ENCODE data around the gene DNAH9. TPM values are rescaled to one million over a fixed set of nuclear protein-coding genes. Genes with fewer than 3 reads are reported as not detected.

DNAH9 gene
- polyA plus RNA-seq, 1 donor from 2014 or later: 2.0 TPM

DNA sequence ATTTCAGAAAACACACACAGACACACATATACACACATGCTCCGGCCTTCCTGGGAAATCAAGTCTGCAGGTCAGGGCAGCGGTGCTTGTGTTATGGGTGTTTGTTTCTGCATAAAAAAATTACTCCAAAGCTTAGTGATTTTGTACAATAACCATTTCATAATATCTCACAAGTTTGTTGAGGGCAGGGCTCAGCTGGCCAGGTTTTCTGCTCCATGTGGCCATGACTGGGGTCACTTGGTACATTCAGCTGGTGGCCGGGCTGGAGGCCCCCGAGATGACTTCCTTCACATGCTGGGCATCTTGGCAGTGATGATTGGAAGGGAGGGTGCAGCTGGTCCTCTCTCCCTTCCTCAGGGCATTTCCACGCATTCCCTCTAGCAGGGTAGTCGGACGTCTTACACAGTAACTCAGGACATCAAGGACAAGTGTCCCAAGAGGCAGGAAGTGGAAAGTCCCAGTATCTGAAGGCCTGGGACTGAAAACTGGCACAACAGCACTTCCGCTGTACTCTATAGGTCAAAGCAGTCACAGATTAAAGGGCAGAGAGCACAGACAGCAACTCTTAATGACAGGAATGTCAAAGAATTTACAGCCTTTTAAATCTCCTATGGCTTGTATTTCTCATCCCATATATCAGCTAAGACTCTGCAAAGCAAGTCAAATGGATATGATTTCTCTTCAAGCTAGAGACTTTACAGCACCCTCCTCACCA is 271.6 kb downstream of the DNAH9 start:
- Histone ChIP-seq H3F3A (ENCODE audit: insufficient read depth, low read length, poor library complexity, severe bottlenecking) (no peaks in the 10 kb centered on the region), H3K9ac (ENCODE audit: low read length) (no peak overlapping the region), H3K4me3 (ENCODE audit: low read length) (no peak overlapping the region), H3K79me2 (replicated peaks; ENCODE audit: insufficient read depth, low read length) (no peaks in the 10 kb centered on the region), H3K27ac (ENCODE audit: low read length) (no peak overlapping the region), H3K9me2 (ENCODE audit: insufficient read depth, low read length) (no peaks in the 10 kb centered on the region), H3K36me3 (ENCODE audit: insufficient read depth, low read length) (no peaks in the 10 kb centered on the region), H4K20me1 (ENCODE audit: insufficient read depth) (no peaks in the 10 kb centered on the region), H3K27me3 (ENCODE audit: insufficient read depth, low read depth, low read length) (no peaks in the 10 kb centered on the region), H2AFZ (ENCODE audit: low read depth, low read length) (no peak overlapping the region), H3K9me3 (ENCODE audit: low read length) (peaks cover 3% of the 10 kb centered on the region), H3K4me2 (ENCODE audit: low read length) (no peak overlapping the region)
- TF ChIP-seq EZH2 (IDR thresholded peaks at IDR 0.05; ENCODE audit: borderline replicate concordance, insufficient read depth, low read length, poor library complexity, severe bottlenecking) (no peak), SMC3 (conservative IDR thresholded peaks at IDR 0.05; ENCODE audit: poor library complexity) (no peak), EP300 (conservative IDR thresholded peaks at IDR 0.05; ENCODE audit: poor library complexity, severe bottlenecking) (no peak), CTCF (IDR thresholded peaks at IDR 0.05; ENCODE audit: poor library complexity, severe bottlenecking) (no peak), POLR2AphosphoS5 (IDR thresholded peaks at IDR 0.05) (no peak), TAF1 (IDR thresholded peaks at IDR 0.05; ENCODE audit: low read depth) (no peak), RAD21 (conservative IDR thresholded peaks at IDR 0.05) (no peak), MXI1 (conservative IDR thresholded peaks at IDR 0.05; ENCODE audit: poor library complexity, severe bottlenecking) (no peak)
- TF ChIP-seq, protein P1, sequence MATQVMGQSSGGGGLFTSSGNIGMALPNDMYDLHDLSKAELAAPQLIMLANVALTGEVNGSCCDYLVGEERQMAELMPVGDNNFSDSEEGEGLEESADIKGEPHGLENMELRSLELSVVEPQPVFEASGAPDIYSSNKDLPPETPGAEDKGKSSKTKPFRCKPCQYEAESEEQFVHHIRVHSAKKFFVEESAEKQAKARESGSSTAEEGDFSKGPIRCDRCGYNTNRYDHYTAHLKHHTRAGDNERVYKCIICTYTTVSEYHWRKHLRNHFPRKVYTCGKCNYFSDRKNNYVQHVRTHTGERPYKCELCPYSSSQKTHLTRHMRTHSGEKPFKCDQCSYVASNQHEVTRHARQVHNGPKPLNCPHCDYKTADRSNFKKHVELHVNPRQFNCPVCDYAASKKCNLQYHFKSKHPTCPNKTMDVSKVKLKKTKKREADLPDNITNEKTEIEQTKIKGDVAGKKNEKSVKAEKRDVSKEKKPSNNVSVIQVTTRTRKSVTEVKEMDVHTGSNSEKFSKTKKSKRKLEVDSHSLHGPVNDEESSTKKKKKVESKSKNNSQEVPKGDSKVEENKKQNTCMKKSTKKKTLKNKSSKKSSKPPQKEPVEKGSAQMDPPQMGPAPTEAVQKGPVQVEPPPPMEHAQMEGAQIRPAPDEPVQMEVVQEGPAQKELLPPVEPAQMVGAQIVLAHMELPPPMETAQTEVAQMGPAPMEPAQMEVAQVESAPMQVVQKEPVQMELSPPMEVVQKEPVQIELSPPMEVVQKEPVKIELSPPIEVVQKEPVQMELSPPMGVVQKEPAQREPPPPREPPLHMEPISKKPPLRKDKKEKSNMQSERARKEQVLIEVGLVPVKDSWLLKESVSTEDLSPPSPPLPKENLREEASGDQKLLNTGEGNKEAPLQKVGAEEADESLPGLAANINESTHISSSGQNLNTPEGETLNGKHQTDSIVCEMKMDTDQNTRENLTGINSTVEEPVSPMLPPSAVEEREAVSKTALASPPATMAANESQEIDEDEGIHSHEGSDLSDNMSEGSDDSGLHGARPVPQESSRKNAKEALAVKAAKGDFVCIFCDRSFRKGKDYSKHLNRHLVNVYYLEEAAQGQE (IDR thresholded peaks at IDR 0.05; ENCODE audit: borderline replicate concordance): no peak

DNA sequence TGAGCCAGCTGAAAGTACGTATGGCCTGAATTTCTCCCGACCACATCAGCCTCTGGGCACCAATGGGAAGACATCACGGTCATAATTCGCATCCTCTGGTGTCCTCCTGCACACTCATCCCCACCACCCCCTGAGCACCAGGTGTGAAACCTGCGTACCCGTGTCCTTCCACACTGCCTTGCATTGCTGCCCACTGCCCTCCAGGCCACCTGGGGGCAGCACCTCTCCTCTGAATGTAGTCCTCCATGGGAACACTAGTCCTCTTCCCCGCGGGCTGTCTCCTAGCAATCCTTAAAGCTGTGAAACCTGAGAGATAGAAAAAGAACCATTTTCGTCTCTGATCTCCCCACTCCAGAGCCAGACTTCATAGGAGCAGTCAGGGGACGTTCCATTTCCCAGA is 273.5 kb downstream of the DNAH9 start:
- H3K9me3 ChIP-seq (ENCODE audit: low read length): peaks cover 3% of the 10 kb centered on the region
- no peak overlapping the region for H2AFZ ChIP-seq (ENCODE audit: low read depth, low read length)
- no peak overlapping the region for H3K27ac ChIP-seq (ENCODE audit: low read length)
- H3K9me2 ChIP-seq (ENCODE audit: insufficient read depth, low read length): no peaks in the 10 kb centered on the region
- H3K4me2 ChIP-seq (ENCODE audit: low read length): no peak overlapping the region
- no peaks in the 10 kb centered on the region for H3K27me3 ChIP-seq (ENCODE audit: insufficient read depth, low read depth, low read length)
- H3K79me2 ChIP-seq (replicated peaks; ENCODE audit: insufficient read depth, low read length): no peaks in the 10 kb centered on the region
- no peaks in the 10 kb centered on the region for H3F3A ChIP-seq (ENCODE audit: insufficient read depth, low read length, poor library complexity, severe bottlenecking)
- no peaks in the 10 kb centered on the region for H3K36me3 ChIP-seq (ENCODE audit: insufficient read depth, low read length)
- TF ChIP-seq, protein P1 (IDR thresholded peaks at IDR 0.05; ENCODE audit: borderline replicate concordance): no peak
- TF ChIP-seq MXI1 (conservative IDR thresholded peaks at IDR 0.05; ENCODE audit: poor library complexity, severe bottlenecking) (no peak), POLR2AphosphoS5 (IDR thresholded peaks at IDR 0.05) (no peak), EP300 (conservative IDR thresholded peaks at IDR 0.05; ENCODE audit: poor library complexity, severe bottlenecking) (no peak), SMC3 (conservative IDR thresholded peaks at IDR 0.05; ENCODE audit: poor library complexity) (no peak), CTCF (IDR thresholded peaks at IDR 0.05; ENCODE audit: poor library complexity, severe bottlenecking) (no peak), EZH2 (IDR thresholded peaks at IDR 0.05; ENCODE audit: borderline replicate concordance, insufficient read depth, low read length, poor library complexity, severe bottlenecking) (no peak), TAF1 (IDR thresholded peaks at IDR 0.05; ENCODE audit: low read depth) (no peak), RAD21 (conservative IDR thresholded peaks at IDR 0.05) (no peak)
- H3K4me3 ChIP-seq (ENCODE audit: low read length): no peak overlapping the region
- H4K20me1 ChIP-seq (ENCODE audit: insufficient read depth): no peaks in the 10 kb centered on the region
- H3K9ac ChIP-seq (ENCODE audit: low read length): no peak overlapping the region

All from neural cell (in vitro differentiated cells).